OCI-LY1 (cell line): Measurements from ENCODE around the gene SLC6A18.

ENCODE experiments used
- CTCF ChIP-seq: fragments of 200-600 bp; sonication (generic), shearing (Covaris generic); IDR thresholded peaks from 2 replicates; pipeline ENCODE4 v1.5.1; 2017; ENCODE audit warnings: mild to moderate bottlenecking, antibody characterized with exemption, low read length, moderate library complexity, mixed read lengths
- EZH2 ChIP-seq: fragments of 200-600 bp; sonication (generic), shearing (Covaris generic); IDR thresholded peaks from 2 replicates; pipeline ENCODE4 v1.8.0; 2017; ENCODE audit warnings: borderline replicate concordance, mixed run types, mild to moderate bottlenecking, antibody characterized with exemption, low read length, moderate library complexity, mixed read lengths

- TF ChIP-seq CTCF (no peak), EZH2 (no peak)
Measured at GRCh38 chr5:1222147-1222546, 3.0 kb upstream of the SLC6A18 start.
